GM13976 (cell line): ENCODE measurements around the gene CST8.

Source experiments
- DNase-seq: peaks from one replicate; pipeline ENCODE4 v3.0.0; 2012; ENCODE audit warnings: low spot score
- in situ Hi-C: fragments of 300-500 bp; cut with MboI; formaldehyde crosslinking; loops from one replicate; pipeline ENCODE4 v1.12.0; 2022; ENCODE audit warnings: low sequenced_read_pairs, mixed read lengths, inconsistent platforms; ENCODE audit not compliant: unreplicated experiment
- TF ChIP-seq, protein P1 (sequence below): IDR thresholded peaks from 2 replicates; pipeline ENCODE4 v1.5.1; 2012; ENCODE audit warnings: borderline replicate concordance, mild to moderate bottlenecking; ENCODE audit not compliant: insufficient read depth; ENCODE audit errors: extremely low read depth, missing control alignments, control extremely low read depth

The CST8 gene

DNA sequence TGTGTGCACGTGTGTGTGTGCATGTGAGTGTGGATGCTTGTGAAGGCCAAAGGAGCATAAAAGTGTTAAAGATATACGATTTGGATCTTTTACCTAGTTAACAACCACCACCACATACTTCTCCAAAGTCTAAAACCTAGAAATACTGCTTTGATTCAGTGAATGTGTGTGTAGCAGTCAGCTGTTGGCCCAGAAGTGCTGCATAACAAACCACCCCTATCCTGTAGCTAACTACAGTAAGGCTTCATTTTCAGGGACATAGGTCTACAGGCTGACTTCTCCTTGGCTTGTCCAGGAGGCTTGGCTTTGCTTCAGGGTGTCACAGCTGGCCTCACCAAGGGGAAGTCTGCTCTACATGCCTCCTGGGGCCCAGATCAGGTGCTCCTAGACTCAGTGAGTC lies 2.4 kb upstream of the CST8 start:
- TF ChIP-seq, protein P1, sequence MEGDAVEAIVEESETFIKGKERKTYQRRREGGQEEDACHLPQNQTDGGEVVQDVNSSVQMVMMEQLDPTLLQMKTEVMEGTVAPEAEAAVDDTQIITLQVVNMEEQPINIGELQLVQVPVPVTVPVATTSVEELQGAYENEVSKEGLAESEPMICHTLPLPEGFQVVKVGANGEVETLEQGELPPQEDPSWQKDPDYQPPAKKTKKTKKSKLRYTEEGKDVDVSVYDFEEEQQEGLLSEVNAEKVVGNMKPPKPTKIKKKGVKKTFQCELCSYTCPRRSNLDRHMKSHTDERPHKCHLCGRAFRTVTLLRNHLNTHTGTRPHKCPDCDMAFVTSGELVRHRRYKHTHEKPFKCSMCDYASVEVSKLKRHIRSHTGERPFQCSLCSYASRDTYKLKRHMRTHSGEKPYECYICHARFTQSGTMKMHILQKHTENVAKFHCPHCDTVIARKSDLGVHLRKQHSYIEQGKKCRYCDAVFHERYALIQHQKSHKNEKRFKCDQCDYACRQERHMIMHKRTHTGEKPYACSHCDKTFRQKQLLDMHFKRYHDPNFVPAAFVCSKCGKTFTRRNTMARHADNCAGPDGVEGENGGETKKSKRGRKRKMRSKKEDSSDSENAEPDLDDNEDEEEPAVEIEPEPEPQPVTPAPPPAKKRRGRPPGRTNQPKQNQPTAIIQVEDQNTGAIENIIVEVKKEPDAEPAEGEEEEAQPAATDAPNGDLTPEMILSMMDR, result no peak
- in situ Hi-C loops, result no loop called here
- no peak for DNase-seq

DNA sequence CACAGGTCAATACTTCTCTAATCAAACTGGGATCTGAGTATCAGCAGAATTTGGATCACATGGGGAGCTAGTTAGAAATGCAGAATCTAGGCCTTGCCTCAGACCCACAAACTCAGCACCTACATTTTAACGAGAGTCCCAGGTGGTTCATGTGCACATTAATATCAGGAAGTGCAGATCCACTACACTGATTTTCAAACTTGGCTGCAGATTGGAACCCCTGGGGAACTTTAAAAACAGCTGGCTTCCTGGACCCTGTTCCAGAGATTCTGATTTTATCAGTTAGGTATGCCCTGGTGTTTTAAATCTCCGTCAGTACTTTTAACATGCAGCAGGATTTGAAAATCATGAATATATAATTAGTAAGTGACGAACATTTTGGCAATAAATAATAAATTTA lies 1.9 kb upstream of the CST8 start:
- TF ChIP-seq, protein P1, result no peak
- DNase-seq, result no peak
- in situ Hi-C loops, result no loop called here

DNA sequence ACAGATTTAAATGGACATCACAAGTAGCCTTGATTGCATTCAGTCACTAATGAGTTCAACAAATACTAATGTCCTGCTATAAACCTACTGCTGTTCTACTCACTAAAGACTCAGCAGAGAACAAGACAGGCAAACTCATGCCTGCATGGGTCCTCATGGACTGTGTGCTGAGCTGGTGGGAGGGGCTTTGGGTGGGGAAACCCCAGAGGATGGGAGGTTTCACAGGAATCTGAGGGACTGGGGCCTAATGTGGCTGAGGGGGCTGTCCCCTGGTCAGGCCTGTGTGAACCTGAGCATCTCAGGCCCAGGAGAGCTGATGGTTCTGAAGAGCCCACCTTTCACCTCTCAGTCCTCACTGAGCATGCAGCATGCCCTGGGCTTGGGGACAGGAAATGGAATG lies 1.4 kb downstream of the CST8 start:
- DNase-seq, result no peak
- in situ Hi-C loops, result no loop called here
- TF ChIP-seq, protein P1, result no peak

DNA sequence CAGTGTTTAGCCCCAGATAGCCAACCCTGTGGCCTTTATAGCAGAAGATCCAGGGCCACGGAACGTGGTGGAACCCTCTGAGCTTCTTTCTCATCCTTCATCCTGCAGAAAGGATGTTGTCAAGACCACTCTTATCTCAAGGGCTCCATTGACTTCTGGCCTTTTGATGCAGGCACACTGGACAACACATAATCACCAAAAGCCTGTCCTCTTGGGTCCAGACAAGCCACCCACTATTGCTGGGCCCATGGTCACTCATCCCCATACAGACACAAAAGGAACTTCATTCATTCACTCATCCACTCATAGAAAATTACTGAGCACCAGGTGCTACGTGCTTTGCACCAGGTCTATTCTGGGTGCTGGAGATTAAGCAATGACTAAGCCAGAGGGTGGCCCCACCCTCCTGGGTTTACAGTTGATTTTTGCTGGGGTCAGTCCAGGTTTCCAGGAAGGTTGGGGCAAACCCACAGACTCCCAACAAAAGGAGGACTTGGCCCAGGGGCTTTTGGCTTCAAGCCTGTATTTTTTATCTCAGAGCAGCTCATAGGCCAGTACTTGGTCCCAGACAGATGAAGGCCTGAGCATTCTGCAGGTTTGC lies 2.4 kb downstream of the CST8 start:
- in situ Hi-C loops, result no loop called here
- no peak for DNase-seq
- TF ChIP-seq, protein P1, result no peak

DNA sequence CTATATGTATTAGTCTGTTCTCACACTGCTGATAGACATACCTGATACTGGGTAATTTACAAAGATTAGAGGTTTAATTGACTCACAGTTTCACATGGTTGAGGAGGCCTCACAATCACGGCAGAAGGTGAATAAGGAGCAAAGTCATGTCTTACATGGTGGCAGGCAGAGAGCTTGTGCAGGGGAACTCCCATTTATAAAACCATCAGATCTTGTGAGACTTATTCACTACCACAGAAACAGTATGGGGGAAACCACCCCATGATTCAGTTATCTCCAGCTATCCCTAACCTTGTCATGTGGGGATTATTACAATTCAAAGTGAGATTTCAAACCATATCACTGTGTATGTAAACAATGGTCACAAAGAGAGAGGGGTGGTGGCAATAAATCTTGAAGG lies 6.6 kb downstream of the CST8 start:
- no peak for DNase-seq
- TF ChIP-seq, protein P1, result no peak
- in situ Hi-C loops, result no loop called here

DNA sequence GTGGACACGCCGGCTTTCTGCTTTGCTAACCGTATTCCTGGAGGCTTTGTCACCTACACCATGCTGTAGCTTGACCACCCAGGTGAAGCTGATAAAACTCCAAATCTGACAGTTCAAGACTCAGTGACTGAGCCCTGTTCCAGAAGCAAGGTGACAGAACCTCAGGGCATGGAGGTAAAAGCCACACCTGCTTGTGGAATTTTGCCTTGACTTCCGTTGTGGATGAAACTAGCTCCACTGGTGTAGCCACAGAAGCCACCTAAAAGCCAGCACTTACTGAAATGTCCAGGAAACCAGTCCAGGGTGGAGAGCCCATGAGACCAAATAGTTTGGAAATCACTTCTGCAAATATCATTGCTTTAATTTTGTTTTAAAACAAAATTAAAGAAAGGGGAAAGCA lies 11.0 kb downstream of the CST8 start:
- TF ChIP-seq, protein P1, result no peak
- in situ Hi-C loops, result no loop called here
- DNase-seq, result no peak
